Hematopoietic multipotent progenitor cell treated with erythropoietin and hydrocortisone succinate and interleukin-3 and kit ligand, for 15 days (in vitro differentiated cells): ENCODE results near the gene ZSCAN30.
"Not testable (repeated sequence)": the region's sequence is repeated elsewhere in the genome, so short reads cannot be mapped to it uniquely, and the experiment has no call there.

Experiments
- DNase-seq: peaks from one replicate; pipeline ENCODE4 v3.0.0-alpha.2; 2015; ENCODE audit warnings: low spot score

Gene ZSCAN30

GRCh38 chr18:35236571-35237363 is 53.3 kb downstream of the ZSCAN30 start:
- DNase-seq = no peak

GRCh38 chr18:35231052-35231451 is 59.0 kb downstream of the ZSCAN30 start:
- DNase-seq = peak; percentile 83

DNA sequence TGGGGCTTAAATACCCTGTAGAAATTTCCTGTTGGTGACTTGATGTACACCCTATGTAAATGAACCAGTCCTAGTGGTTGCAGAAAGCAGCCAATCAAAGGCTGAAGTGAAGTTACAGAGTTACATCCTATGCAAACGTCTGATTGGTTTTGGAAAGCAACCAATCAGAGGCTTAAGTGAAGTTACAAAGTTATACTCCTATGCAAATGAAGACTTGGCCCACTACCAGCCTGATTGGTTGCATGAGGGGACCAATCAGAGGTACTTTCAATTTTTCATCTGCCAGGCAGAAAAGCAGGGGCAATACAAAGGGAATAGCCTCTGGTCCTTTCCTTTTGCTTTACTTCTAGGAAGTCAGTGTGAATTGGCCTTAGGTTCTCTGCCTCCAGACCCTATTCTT is 62.8 kb downstream of the ZSCAN30 start:
- no peak for DNase-seq

DNA sequence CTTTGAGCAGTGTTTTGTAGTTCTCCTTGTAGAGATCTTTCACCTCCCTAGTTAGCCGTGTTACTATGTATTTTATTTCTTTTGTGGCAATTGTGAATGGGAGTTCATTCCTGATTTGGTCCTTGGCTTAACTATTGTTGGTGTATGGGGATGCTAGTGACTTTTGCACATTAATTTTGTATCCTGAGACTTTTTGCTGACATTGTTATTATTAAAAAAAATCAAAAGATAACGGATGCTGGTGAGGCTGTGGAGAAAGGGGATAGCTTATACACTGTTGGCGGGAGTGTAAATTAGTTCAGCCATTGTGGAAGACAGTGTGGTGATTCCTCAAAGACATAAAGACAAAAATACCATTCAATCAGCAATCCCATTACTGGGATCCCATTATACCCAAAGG is 66.2 kb downstream of the ZSCAN30 start:
- no peak for DNase-seq

- no peak for DNase-seq
These were observed 69.6 kb downstream of the ZSCAN30 start for GRCh38 chr18:35220424-35220823.

DNA sequence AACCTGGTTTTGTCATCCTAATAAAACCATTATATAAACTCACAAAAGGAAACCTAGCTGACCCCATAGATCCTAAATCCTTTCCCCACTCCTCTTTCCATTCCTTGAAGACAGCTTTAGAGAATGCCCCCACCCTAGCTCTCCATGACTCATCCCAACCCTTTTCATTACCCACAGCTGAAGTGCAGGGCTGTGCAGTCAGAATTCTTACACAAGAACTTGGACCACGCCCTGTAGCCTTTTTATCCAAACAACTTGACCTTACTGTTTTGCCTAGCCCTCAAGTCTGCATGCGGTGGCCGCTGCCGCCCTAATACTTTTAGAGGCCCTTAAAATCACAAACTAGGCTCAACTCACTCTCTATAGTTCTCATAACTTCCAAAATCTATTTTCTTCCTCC is 70.7 kb downstream of the ZSCAN30 start:
- DNase-seq = not testable (repeated sequence)

- not testable (repeated sequence) for DNase-seq
These were observed 73.4 kb downstream of the ZSCAN30 start for GRCh38 chr18:35216611-35217010.

GRCh38 chr18:35215026-35215425 is 75.0 kb downstream of the ZSCAN30 start:
- DNase-seq = no peak

DNA sequence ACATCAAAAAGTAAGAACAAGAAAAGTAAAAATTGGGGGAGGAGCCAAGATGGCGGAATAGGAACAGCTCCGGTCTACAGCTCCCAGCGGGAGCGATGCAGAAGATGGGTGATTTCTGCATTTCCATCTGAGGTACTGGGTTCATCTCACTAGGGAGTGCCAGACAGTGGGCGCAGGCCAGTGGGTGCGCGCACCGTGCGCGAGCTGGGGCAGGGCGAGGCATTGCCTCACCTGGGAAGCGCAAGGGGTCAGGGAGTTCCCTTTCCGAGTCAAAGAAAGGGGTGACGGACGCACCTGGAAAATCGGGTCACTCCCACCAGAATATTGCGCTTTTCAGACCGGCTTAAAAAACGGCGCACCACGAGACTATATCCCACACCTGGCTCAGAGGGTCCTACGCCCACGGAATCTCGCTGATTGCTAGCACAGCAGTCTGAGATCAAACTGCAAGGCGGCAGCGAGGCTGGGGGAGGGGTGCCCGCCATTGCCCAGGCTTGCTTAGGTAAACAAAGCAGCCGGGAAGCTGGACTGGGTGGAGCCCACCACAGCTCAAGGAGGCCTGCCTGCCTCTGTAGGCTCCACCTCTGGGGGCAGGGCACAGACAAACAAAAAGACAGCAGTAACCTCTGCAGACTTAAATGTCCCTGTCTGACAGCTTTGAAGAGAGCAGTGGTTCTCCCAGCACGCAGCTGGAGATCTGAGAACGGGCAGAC is 84.1 kb downstream of the ZSCAN30 start:
- DNase-seq = not testable (repeated sequence)

DNA sequence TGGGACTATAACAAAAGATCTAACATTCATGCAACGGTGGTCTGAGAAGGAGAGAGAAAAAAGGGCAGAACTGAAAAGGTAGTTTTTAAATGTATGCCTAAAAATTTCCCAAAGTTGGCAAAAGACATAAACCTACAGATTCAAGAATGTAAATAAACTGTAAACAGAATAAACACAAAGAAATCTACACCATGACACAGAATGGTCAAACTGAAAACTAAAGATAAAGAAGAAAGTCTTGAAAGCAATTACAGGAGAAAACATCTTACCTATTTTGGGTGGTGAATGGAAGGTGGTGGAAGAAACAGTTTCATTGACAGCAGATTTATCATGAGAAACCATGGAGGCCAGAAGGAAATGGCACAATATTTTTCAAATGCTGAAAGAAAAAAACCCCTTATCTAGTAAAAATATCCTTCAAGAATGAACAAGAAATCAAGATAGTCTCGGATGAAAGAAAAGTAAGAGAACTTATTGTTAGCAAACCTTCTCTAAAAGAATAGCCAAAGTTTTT is 84.8 kb downstream of the ZSCAN30 start:
- no peak for DNase-seq

- no peak for DNase-seq
These were observed 87.0 kb downstream of the ZSCAN30 start for GRCh38 chr18:35203067-35203466.

- no peak for DNase-seq
These were observed 88.6 kb downstream of the ZSCAN30 start for GRCh38 chr18:35201256-35201931.
